ENCODE measurements around the gene ACAT2.
"Not testable (repeated sequence)": the region's sequence is repeated elsewhere in the genome, so short reads cannot be mapped to it uniquely, and the experiment has no call there.

Gene ACAT2

GRCh38 chr6:159777240-159777904 is 15.5 kb downstream of the ACAT2 start:
- no peak for DNase-seq

- no peak for DNase-seq
Measured at GRCh38 chr6:159778131-159778530, 16.3 kb downstream of the ACAT2 start.

GRCh38 chr6:159778542-159779103 is 16.8 kb downstream of the ACAT2 start:
- DNase-seq = no peak

- DNase-seq = no peak
Measured at GRCh38 chr6:159788276-159788675, 26.4 kb downstream of the ACAT2 start.

GRCh38 chr6:159788753-159789376 is 27.0 kb downstream of the ACAT2 start:
- no peak for DNase-seq

GRCh38 chr6:159789377-159790148 is 27.7 kb downstream of the ACAT2 start, which contains the start of gene TCP1:
TSS of gene TCP1 (minus strand) at chr6:159789602. CDS start at chr6:159789468, 134 bp downstream.
- DNase-seq = peak; percentile 90

DNA sequence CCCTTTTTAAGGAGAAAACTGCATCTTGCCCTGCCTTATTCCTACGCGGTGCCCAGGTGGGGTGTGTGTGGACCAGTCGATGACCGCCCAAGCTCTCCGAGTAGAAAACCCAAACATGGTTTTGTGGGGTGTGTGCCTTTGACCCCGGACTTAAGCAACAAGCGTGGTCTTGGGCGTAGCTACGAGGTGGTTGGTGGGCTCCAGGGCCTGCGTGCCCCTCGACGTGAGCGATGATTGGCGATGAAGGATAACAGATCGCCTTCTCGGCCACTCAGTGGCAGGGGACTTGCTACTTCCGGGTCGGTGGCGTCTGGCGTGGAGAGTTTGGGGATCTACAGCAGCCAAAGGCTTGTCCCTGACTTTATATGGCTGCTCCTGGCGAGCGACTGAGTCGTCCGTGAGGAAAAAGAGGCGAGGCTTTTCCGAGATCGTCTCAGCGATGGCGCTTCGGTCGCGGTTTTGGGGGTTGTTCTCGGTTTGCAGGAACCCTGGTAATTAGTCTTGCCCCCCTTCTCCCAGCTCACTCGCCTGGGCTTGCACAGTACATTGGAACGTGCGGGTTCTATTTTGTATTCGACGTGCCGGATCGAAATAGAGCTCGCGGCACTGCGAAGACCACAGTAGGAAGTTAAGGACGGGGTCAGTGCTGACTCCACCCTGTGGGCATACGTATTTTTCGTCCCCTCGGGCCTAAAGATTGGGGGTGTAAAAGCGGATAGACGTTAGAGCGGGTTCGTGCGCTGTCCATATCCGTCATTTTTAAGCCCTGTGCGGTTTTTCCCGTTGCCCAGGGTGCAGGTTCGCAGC is 28.5 kb downstream of the ACAT2 start, which contains the start of gene MRPL18:
Gene MRPL18 (plus strand): TSS at position 319 of the 807 bp plus-strand sequence. CDS start 121 bp downstream, at position 440.
- peak; percentile 62 for DNase-seq

GRCh38 chr6:159790956-159791598 is 29.2 kb downstream of the ACAT2 start:
- DNase-seq = no peak

GRCh38 chr6:159794976-159795375 is 33.1 kb downstream of the ACAT2 start:
- DNase-seq = not testable (repeated sequence)

DNA sequence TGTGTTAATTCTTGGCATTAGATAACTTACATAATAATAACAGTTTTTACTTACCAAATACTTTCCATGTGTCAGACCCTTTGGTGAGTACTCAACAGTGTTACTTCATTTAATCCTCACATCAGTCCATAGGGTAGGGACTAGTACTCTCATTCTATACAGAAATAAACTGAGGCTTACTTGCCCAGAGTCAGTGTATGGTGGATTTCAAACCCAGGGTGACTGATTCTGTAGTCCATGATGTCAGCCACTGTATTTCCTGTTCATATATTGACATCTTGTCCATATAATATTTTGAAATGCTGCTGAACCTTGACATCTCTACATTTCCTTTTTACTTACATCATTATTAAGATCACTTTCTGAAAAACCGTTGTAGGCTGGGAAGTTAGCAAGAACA is 35.7 kb downstream of the ACAT2 start:
- DNase-seq = no peak

DNA sequence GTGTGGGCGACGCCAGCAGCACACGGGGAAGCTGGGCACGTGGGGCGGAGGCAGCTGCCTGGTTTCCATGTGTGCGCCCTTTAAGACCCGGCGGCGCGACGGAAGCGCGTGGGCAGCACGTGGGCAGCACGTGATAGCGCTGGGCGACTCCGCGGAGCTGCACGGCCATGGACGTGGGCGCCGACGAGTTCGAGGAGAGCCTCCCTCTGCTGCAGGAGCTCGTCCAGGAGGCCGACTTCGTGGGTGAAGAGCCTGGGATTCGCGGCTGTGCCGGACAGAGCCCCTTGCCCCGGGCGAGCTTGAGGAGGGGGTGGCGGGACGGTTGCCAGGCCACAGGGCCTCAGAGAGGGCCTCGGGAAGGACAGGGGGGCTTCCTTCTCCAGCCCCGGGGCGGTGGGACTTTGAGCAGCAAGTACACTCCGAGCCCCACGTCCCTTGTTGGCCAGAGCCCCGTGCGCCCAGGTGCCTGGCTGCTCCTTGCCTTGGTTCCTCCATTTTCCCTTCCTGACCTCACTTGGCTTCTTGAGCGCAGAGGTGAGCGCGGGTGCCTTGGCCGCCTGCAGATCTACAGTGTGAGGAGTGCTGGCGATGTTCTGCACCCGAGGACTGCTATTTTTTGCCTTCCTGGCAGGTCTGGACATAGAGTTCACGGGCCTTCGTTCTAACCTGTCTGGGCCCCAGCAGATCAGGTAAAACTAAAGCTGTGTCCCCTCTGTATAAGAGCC is 38.5 kb downstream of the ACAT2 start, which contains the start of gene PNLDC1:
Gene PNLDC1 (plus strand): TSS at position 136 of the 725 bp plus-strand sequence. CDS start 32 bp downstream, at position 168.
- DNase-seq = no peak

DNA sequence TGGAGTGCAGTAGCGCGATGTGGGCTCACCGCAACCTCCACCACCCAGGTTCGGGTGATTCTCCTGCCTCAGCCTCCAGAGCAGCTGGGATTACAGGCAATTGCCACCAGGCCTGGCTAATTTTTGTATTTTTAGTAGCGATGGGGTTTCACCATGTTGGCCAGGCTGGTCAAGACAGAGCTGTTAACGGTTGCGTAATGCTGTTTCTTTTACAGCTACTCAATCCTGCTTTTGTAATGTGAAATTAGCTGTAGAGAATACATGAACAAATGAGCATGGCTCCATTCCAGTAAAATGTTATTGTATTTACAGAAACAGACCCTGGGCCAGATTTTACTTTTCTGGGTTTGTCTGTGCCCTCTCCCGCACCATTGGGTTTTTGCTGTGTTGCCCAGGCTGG is 40.1 kb downstream of the ACAT2 start:
- DNase-seq = no peak

DNA sequence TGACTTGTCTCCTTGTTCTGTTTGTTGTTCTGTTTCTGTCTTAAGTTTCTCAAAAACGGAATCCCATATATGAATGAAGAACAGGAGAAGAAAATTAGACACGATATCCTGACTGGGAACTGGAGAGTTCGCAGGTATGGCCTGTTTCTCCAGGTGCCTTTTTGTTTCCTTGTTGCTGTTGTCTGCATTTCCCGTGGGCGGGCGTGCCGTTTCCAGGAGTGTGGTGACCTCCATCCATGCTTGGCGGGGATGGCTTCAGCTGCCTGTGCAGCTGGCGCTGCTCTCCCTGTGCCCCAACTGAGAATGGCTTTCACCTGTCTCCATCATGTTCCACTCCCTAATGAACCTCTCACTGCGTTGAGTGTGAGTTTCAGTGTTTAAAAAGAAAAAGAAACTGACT is 42.7 kb downstream of the ACAT2 start:
- no peak for DNase-seq

GRCh38 chr6:159805440-159806020 is 43.7 kb downstream of the ACAT2 start:
- no peak for DNase-seq

- no peak for DNase-seq
Measured at GRCh38 chr6:159806021-159806458, 44.2 kb downstream of the ACAT2 start.

- DNase-seq = no peak
Measured at GRCh38 chr6:159807150-159807858, 45.5 kb downstream of the ACAT2 start.

- DNase-seq = no peak
Measured at GRCh38 chr6:159808647-159809046, 46.8 kb downstream of the ACAT2 start.

DNA sequence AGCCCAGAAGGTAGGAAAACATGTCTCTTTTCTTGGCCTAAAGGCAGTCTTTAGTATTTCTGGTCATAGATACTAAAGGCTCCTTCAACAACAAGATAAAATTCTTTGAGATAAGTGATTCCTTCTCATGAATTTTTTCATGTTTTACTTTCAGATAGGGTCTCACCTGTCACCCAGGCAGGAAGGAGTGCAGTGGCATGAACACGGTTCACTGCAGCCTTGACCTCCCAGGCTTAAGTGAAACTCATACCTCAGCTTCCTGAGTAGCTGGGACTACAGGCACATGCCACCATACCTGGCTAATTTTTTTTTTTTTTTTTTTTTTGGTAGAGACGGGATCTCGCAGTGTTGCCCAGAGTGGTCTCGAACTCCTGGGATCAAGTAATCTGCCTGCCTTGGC is 47.3 kb downstream of the ACAT2 start:
- DNase-seq = no peak

DNA sequence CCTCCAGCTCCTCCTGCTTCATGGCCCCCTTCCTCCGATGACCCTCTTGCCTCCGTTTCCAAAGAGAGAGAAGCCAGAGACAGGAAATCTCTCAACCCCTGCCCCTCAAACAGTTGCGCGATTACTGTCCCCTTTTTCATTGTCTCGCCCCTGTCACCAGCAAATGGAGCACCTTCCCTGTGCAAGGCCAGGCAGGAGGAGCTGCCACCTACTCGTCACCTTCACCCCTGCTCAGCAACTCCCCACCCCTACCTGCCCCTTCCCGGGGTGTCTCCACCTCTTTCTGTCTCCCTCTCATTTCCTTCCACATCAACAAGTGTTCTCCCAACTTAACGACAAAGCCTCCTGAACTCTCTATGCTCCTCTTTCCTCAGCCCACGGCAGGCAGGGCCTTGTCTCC is 51.9 kb downstream of the ACAT2 start:
- no peak for DNase-seq

GRCh38 chr6:159815410-159815809 is 53.6 kb downstream of the ACAT2 start:
- DNase-seq = no peak
